GM21447 (cell line): ENCODE measurements around the gene DNMT3L.

Experiments
- ATAC-seq: cut with Tn5 transposase; IDR thresholded peaks from one replicate; pipeline ENCODE4 v1.9.1; 2021; ENCODE audit not compliant: unreplicated experiment

DNMT3L gene

GRCh38 chr21:44279354-44280260 lies 17.9 kb upstream of the DNMT3L start:
- no peak for ATAC-seq

GRCh38 chr21:44275041-44275440 lies 13.3 kb upstream of the DNMT3L start:
- ATAC-seq = no peak

- no peak for ATAC-seq
Observed at GRCh38 chr21:44273046-44273445, 11.3 kb upstream of the DNMT3L start.

- no peak for ATAC-seq
Observed at GRCh38 chr21:44272284-44272858, 10.7 kb upstream of the DNMT3L start.

- no peak for ATAC-seq
Observed at GRCh38 chr21:44271558-44272283, 10.0 kb upstream of the DNMT3L start.

GRCh38 chr21:44269090-44269489 lies 7.4 kb upstream of the DNMT3L start:
- no peak for ATAC-seq

- no peak for ATAC-seq
Observed at GRCh38 chr21:44267655-44268142, 6.0 kb upstream of the DNMT3L start.

- no peak for ATAC-seq
Observed at GRCh38 chr21:44265734-44266270, 4.1 kb upstream of the DNMT3L start.

GRCh38 chr21:44263768-44264167 lies 2.1 kb upstream of the DNMT3L start:
- no peak for ATAC-seq

- no peak for ATAC-seq
Observed at GRCh38 chr21:44263221-44263760, 1.6 kb upstream of the DNMT3L start.

- ATAC-seq = no peak
Observed at GRCh38 chr21:44262338-44263056, 800 bp upstream of the DNMT3L start.

GRCh38 chr21:44260791-44261631 lies 686 bp downstream of the DNMT3L start:
- no peak for ATAC-seq

- no peak for ATAC-seq
Observed at GRCh38 chr21:44260066-44260465, 1.6 kb downstream of the DNMT3L start.

GRCh38 chr21:44259082-44259705 lies 2.5 kb downstream of the DNMT3L start:
- no peak for ATAC-seq

- ATAC-seq = no peak
Observed at GRCh38 chr21:44258056-44258725, 3.5 kb downstream of the DNMT3L start.

- no peak for ATAC-seq
Observed at GRCh38 chr21:44255511-44255981, 6.2 kb downstream of the DNMT3L start.

- ATAC-seq = no peak
Observed at GRCh38 chr21:44253832-44254710, 7.6 kb downstream of the DNMT3L start.
